ENCODE data around the gene C7orf57.

The C7orf57 gene

DNA sequence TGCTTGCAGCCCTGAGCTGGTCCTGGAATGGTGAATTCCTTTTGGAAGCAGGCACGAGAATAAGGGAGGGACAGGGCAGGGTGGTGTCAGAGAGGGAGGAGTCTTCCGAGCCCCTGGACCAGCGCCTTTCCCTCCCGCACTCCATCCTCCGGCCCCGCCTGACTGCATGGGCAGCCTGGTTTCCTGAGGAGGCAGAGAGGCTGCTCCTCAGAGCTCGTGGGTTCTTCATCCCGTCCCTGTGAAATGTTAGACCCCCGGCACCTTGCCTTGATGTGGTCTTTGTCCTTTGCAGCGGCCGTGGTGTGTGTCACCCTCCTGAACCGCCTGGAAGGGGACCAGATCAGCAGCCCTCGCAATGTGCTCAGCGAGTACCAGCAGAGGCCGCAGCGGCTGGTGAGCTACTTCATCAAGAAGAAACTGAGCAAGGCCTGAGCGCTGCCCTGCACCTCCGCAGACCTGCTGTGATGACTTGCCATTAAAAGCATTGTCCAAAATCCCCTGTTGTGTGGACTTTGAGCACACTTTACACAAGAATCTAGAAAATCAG is 72.7 kb downstream of the C7orf57 start:
- Histone ChIP-seq H3K36me3 (ENCODE audit: insufficient read depth, low read length) (no peaks in the 10 kb centered on the region), H3K9ac (ENCODE audit: low read depth, low read length) (no peak overlapping the region), H3K4me1 (ENCODE audit: insufficient read depth, low read length) (no peaks in the 10 kb centered on the region), H3K79me2 (ENCODE audit: insufficient read depth, low read length) (no peaks in the 10 kb centered on the region), H3K9me3 (ENCODE audit: insufficient read depth, low read length, severe bottlenecking) (no peaks in the 10 kb centered on the region), H3K4me2 (ENCODE audit: insufficient read depth, low read length) (no peak overlapping the region), H3K27me3 (ENCODE audit: insufficient read depth, low read length, poor library complexity) (no peaks in the 10 kb centered on the region), H2AFZ (ENCODE audit: low read depth, low read length) (no peak overlapping the region), H3K27ac (ENCODE audit: low read length) (no peak overlapping the region), H3K4me3 (ENCODE audit: low read depth in 1 of 2, low read length in 2 of 2) (no peak overlapping the region), H4K20me1 (ENCODE audit: insufficient read depth, low read length) (no peaks in the 10 kb centered on the region)
- no peak for ATAC-seq (ENCODE audit: insufficient read depth, low read depth)
- DNase-seq, result no peak
- TF ChIP-seq EZH2 (IDR thresholded peaks at IDR 0.05; ENCODE audit: borderline replicate concordance, low read depth, low read length, severe bottlenecking), result no peak
- TF ChIP-seq, protein P1, sequence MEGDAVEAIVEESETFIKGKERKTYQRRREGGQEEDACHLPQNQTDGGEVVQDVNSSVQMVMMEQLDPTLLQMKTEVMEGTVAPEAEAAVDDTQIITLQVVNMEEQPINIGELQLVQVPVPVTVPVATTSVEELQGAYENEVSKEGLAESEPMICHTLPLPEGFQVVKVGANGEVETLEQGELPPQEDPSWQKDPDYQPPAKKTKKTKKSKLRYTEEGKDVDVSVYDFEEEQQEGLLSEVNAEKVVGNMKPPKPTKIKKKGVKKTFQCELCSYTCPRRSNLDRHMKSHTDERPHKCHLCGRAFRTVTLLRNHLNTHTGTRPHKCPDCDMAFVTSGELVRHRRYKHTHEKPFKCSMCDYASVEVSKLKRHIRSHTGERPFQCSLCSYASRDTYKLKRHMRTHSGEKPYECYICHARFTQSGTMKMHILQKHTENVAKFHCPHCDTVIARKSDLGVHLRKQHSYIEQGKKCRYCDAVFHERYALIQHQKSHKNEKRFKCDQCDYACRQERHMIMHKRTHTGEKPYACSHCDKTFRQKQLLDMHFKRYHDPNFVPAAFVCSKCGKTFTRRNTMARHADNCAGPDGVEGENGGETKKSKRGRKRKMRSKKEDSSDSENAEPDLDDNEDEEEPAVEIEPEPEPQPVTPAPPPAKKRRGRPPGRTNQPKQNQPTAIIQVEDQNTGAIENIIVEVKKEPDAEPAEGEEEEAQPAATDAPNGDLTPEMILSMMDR (IDR thresholded peaks at IDR 0.05; ENCODE audit: borderline replicate concordance, extremely low read depth, low read length, poor library complexity, severe bottlenecking), result no peak

DNA sequence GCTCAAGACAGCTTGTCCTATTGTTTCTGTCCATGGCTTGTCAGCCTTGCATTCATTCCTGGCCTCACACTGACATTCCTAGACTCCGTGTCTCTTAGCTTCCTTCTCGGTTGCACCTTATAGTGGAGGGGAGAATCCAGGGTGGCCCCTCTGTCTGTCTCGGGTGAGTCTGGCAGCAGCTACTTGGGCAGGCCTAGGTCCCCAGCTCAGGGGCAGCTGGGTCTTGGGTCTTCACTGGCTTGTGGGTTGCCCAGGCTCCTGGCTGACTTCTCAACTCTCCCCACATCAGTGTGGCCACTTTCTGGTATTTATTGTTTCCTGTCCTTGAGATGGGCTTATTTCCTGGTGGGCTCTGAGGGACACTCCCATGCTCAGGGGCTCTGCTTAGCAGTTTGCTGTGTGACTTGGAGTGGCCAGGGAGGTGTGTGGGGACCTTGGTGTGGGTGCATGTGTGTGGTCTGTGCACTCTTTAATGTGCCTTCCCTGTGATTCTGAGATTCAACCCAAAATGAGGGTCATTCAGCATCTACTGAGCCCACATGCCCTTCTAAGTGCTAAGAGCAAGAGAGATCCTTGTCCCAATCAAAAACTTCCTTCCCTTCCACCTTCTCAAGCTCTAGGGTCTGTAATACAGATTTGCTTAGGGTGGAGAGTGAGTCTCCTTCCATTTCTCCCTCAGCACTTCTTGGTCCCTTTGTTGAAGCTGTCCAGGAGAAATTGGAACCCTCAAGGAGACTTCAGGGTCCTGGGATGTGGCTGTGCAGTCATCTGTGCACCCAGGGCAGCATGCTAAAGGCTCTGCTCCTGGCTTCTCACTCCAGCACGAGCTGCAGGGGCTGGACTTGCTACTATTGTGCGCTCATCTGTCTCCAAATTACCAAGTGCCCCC is 73.9 kb downstream of the C7orf57 start:
- Histone ChIP-seq H3K4me1 (ENCODE audit: insufficient read depth, low read length) (no peaks in the 10 kb centered on the region), H3K79me2 (ENCODE audit: insufficient read depth, low read length) (no peaks in the 10 kb centered on the region), H3K27ac (ENCODE audit: low read length) (no peak overlapping the region), H4K20me1 (ENCODE audit: insufficient read depth, low read length) (no peaks in the 10 kb centered on the region), H3K4me2 (ENCODE audit: insufficient read depth, low read length) (no peak overlapping the region), H3K4me3 (ENCODE audit: low read depth in 1 of 2, low read length in 2 of 2) (no peak overlapping the region), H3K27me3 (ENCODE audit: insufficient read depth, low read length, poor library complexity) (no peaks in the 10 kb centered on the region), H3K36me3 (ENCODE audit: insufficient read depth, low read length) (no peaks in the 10 kb centered on the region), H2AFZ (ENCODE audit: low read depth, low read length) (no peak overlapping the region), H3K9ac (ENCODE audit: low read depth, low read length) (no peak overlapping the region), H3K9me3 (ENCODE audit: insufficient read depth, low read length, severe bottlenecking) (no peaks in the 10 kb centered on the region)
- no peak for TF ChIP-seq EZH2 (IDR thresholded peaks at IDR 0.05; ENCODE audit: borderline replicate concordance, low read depth, low read length, severe bottlenecking)
- TF ChIP-seq, protein P1 (IDR thresholded peaks at IDR 0.05; ENCODE audit: borderline replicate concordance, extremely low read depth, low read length, poor library complexity, severe bottlenecking), result no peak
- ATAC-seq (ENCODE audit: insufficient read depth, low read depth), result no peak
- DNase-seq, result no peak

DNA sequence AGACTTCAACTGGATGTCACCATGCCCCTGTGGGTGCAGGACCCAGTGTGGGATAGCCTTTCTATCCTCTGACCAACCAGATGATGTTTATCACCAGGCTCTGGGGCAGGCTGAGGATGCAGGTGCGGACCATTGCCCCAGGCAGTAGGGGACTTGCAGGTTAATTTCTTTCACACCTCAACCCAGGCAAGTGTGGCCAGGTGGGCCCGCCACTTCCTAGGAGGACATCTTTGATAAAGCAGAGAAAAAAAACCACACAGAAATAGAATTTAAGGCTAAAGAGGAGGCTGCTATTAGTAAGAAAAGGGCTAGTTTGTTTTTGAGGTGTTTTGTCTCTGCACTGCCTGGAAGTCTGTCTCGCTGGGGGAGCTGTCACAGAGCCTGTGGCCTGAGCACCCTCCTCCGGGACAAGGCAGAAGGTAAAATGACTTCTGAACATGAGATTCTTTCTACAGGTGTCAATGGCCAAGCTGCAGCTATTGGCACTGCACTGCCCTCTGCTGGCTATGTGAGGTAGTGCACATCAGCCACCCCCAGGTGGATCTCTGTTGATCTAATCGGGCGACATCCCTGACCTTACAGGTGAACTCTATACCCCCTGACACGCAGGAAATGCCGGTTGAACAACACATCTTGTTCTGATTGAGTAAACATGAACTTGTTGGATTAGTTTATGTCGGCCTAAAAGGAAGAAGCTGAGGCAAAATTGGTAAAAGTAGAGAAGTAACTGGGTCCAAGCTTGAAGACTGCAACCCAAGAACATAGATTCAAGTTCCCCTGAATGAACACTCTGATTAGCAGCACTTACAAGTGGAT is 74.7 kb downstream of the C7orf57 start:
- Histone ChIP-seq H3K9me3 (ENCODE audit: insufficient read depth, low read length, severe bottlenecking) (no peaks in the 10 kb centered on the region), H3K4me2 (ENCODE audit: insufficient read depth, low read length) (no peak overlapping the region), H3K27me3 (ENCODE audit: insufficient read depth, low read length, poor library complexity) (no peaks in the 10 kb centered on the region), H3K36me3 (ENCODE audit: insufficient read depth, low read length) (no peaks in the 10 kb centered on the region), H3K9ac (ENCODE audit: low read depth, low read length) (no peak overlapping the region), H2AFZ (ENCODE audit: low read depth, low read length) (no peak overlapping the region), H3K4me3 (ENCODE audit: low read depth in 1 of 2, low read length in 2 of 2) (no peak overlapping the region), H3K79me2 (ENCODE audit: insufficient read depth, low read length) (no peaks in the 10 kb centered on the region), H4K20me1 (ENCODE audit: insufficient read depth, low read length) (no peaks in the 10 kb centered on the region), H3K4me1 (ENCODE audit: insufficient read depth, low read length) (no peaks in the 10 kb centered on the region), H3K27ac (ENCODE audit: low read length) (no peak overlapping the region)
- DNase-seq (peak; percentile 66), ATAC-seq (ENCODE audit: insufficient read depth, low read depth) (peak; percentile 81)
- TF ChIP-seq, protein P1 (IDR thresholded peaks at IDR 0.05; ENCODE audit: borderline replicate concordance, extremely low read depth, low read length, poor library complexity, severe bottlenecking), result peak; percentile 97
- TF ChIP-seq EZH2 (IDR thresholded peaks at IDR 0.05; ENCODE audit: borderline replicate concordance, low read depth, low read length, severe bottlenecking), result no peak

All from DND-41 (cell line).